Measurements from ENCODE around the gene GLIS1.

DNA sequence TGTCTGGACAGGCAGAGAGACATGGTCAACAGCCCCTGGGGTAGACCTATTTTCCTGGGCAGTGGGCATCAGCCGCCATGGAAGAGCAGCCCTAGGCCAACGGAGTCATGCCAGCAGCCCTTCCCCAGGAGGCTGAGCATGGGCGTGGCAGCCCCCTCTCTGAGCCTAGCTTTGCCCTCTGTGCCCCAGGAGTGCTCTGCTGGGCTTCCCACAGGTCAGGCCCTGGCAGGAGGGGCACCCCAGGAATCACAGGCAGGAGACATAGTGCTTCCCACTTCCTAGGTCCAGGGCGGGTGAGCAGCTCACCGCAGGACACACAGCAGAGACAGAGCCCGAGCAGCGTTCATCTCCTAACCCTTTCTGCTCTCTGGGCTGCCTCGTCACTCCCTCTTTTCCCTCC is 132.8 kb downstream of the GLIS1 start:
- TF ChIP-seq EZH2 (IDR thresholded peaks at IDR 0.05; ENCODE audit: low read length): no peak
- TF ChIP-seq, protein P1, sequence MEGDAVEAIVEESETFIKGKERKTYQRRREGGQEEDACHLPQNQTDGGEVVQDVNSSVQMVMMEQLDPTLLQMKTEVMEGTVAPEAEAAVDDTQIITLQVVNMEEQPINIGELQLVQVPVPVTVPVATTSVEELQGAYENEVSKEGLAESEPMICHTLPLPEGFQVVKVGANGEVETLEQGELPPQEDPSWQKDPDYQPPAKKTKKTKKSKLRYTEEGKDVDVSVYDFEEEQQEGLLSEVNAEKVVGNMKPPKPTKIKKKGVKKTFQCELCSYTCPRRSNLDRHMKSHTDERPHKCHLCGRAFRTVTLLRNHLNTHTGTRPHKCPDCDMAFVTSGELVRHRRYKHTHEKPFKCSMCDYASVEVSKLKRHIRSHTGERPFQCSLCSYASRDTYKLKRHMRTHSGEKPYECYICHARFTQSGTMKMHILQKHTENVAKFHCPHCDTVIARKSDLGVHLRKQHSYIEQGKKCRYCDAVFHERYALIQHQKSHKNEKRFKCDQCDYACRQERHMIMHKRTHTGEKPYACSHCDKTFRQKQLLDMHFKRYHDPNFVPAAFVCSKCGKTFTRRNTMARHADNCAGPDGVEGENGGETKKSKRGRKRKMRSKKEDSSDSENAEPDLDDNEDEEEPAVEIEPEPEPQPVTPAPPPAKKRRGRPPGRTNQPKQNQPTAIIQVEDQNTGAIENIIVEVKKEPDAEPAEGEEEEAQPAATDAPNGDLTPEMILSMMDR (optimal IDR thresholded peaks at IDR 0.05 in 1 of 3, IDR thresholded peaks at IDR 0.05 in 1 of 3, conservative IDR thresholded peaks at IDR 0.05 in 1 of 3; ENCODE audit: extremely low read depth in 1 of 3, insufficient read depth in 2 of 3, low read length in 3 of 3): no peak

Data from keratinocyte (primary cell).